ENCODE results near the gene EPB41L5.
A peak's percentile ranks its signal among the peaks of the same experiment; 100 is the strongest.
"Not testable (repeated sequence)": the region's sequence is repeated elsewhere in the genome, so short reads cannot be mapped to it uniquely, and the experiment has no call there.

EPB41L5 gene

GRCh38 chr2:120142528-120143219 is 129.8 kb downstream of the EPB41L5 start:
- DNase-seq = no peak

GRCh38 chr2:120148229-120148628 is 135.4 kb downstream of the EPB41L5 start:
- DNase-seq = no peak

GRCh38 chr2:120148669-120149068 is 135.8 kb downstream of the EPB41L5 start:
- DNase-seq = no peak

DNA sequence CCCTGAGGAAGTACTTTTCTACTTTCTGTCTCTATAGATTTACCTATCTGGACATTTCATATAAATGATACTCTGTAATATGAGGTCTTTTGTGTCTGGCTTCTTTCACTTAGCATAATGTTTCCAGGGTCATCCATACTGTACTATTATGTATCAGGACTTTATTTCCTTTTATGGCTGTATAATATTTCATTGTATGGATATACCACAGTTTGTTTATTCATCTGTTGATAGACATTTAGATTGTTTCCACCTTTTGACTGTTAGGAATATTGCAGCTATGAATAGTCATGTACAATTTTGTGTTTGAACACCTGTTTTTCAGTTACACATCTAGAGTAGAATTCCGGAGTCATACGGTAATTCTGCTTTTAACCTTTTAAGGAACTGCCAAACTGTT is 136.5 kb downstream of the EPB41L5 start:
- no peak for DNase-seq

GRCh38 chr2:120150040-120150482 is 137.2 kb downstream of the EPB41L5 start:
- no peak for DNase-seq

DNA sequence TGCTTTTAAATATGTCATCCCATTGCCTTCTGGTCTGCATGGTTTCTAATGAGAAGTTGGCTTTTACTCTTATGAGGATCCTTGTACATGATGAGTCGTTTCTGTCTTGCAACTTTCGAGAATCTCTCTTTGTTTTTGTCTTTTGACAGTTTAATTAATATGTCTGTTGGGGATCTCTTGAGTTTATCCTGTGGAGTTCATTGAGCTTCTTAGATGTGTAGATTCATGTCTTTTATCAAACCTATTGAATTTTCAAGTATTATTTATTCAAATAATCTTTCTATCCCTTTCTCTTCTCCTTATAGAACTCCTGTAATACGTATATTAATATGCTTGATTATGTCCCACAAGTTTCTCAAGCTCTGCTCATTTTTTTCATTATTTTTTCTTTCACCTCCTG is 142.4 kb downstream of the EPB41L5 start:
- no peak for DNase-seq

- not testable (repeated sequence) for DNase-seq
Measured at GRCh38 chr2:120158658-120159057, 145.8 kb downstream of the EPB41L5 start.

DNA sequence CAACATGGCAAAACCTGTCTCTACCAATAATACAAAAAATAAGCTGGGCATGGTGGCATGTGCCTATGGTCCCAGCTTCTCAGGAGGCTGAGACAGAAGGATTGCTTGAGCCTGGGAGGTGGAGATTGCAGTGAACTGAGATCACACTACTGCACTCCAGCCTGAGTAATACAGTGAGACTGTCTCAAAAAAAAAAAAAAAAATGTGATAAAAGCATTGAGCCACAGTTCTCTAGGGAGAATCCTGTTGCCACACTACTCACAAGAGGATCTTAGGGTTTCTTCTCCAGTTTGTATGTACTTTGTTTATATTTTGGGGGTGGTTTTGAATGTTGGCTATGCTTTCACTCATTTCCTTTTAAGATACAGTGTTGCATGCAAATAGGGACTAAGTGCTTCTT is 148.3 kb downstream of the EPB41L5 start:
- DNase-seq = no peak

- no peak for DNase-seq
Measured at GRCh38 chr2:120162716-120163115, 149.8 kb downstream of the EPB41L5 start.

- no peak for DNase-seq
Measured at GRCh38 chr2:120167272-120167671, 154.4 kb downstream of the EPB41L5 start.

DNA sequence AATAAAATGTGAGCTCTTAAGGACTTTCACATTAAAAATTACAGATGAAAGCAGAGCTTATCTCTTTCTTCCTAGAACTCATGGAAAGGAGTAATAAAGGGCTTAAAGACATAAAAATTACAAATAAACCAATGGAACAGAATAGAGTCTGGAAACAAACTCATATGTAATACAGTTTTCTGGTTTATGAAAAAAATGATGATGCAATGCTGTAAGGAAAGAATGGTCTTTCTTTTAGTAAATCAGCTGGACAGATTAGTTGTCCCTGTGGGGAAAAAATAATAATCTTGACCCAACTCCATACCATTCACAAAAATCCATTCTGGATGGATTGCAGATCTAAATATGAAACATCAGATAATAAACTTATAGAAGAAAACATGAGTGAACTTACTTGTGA is 156.1 kb downstream of the EPB41L5 start:
- DNase-seq = no peak

DNA sequence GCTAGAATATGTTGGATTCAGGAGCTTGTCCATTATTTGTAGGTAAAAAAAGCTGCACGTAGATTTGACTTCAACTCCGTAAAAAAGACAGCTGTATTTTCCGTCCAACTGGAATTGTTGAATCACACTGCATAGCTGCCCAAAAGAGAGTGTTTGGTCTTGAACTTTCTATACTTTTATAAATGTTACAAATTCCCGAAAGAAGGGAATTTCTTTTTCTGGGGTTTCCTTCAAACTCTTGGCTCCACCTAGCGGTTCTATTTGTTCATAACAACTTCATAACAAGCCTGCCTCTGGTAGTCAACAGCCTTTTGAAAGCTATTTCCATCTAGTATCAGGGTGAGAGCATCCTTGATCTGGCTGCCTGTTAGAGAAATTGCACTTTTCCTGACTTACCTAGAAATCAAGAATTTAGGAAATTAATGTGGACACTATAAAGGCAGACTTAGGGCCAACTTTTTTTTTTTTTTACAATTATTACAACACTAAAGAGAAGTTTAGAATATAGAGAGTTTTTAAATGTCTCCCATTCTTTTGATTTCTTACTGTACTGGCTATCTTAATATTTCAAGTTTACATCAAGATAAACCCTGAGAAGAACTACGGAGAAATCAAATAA is 162.2 kb downstream of the EPB41L5 start:
- peak; percentile 36 for DNase-seq

GRCh38 chr2:120176526-120176925 is 163.6 kb downstream of the EPB41L5 start:
- no peak for DNase-seq

- no peak for DNase-seq
Measured at GRCh38 chr2:120177001-120177621, 164.2 kb downstream of the EPB41L5 start.

GRCh38 chr2:120177973-120178372 is 165.1 kb downstream of the EPB41L5 start:
- DNase-seq = no peak

- DNase-seq = no peak
Measured at GRCh38 chr2:120179396-120179795, 166.5 kb downstream of the EPB41L5 start.

GRCh38 chr2:120180066-120180465 is 167.2 kb downstream of the EPB41L5 start:
- no peak for DNase-seq

DNA sequence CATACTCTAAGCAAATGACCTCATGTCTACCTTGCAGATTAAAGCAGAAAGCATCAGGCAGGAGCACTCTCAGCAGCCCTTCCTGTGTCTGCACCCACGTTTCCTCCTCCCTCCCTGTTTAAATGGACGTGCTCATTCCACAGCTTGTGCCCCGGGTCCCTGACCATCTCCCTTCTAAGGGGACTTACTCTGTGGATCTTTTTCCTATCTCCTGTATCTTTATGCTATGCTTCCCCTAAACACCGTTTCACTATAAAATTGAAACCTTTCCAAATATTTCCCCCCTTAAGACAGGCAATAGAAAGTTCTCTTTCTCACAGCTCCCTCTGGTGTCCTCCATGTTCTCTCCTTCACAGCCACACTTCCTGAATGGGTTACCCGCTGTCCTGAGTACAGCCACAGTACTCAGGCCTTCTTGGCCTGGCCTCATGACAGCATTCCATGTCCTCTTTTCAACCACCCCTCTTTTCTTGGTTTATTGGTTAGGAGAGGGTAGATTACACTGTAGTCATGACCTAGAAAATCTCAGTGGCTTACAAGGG is 169.2 kb downstream of the EPB41L5 start:
- DNase-seq = no peak

GRCh38 chr2:120189189-120189588 is 176.3 kb downstream of the EPB41L5 start:
- no peak for DNase-seq

GRCh38 chr2:120192280-120192679 is 179.4 kb downstream of the EPB41L5 start:
- DNase-seq = no peak

DNA sequence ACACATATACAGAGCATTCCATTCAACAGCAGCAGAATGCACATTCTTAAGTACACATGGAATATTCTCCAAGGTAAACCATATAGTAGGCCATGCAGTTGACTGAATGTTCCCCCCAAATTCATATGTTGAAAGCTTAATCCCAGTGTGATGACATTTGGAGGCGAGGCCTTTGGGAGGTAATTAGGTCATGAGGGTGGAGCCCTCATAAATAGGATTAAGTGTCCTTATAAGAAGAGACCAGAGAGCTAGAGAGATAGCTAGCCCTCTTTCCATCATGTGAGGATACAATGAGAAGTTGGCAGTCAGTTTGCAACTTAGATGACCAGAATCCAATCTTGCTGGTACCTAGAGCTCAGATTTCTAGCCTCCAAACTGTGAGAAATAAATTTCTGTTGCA is 182.7 kb downstream of the EPB41L5 start:
- DNase-seq = no peak

DNA sequence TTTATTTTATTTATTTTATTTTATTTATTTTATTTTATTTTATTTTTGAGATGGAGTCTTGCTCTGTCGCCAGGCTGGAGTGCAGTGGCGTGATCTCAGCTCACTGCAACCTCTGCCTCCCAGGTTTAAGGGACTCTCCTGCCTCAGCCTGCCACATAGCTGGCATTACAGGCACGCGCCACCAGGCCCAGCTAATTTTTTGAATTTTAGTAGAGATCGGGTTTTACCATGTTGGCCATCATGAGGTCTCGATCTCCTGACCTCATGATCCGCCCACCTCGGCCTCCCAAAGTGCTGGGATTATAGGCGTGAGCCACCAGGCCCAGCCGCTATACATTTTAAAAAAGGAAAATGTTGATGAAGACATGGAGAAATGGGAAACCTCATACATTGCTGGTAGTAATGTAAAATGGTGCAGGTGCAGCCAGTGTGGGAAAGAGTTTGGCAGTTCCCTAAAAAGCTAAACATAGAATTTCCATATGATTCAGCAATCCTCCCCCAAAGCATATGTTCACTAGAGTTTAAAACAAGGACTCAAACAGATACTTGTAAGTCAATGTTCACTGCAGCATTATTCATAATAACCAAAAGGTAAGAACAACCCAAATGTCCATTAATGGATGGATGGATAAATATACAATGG is 187.1 kb downstream of the EPB41L5 start:
- DNase-seq = not testable (repeated sequence)

GRCh38 chr2:120203251-120204021 is 190.6 kb downstream of the EPB41L5 start:
- no peak for DNase-seq
